ENCODE measurements around the gene ZNF598.
"Not testable (repeated sequence)": the region's sequence is repeated elsewhere in the genome, so short reads cannot be mapped to it uniquely, and the experiment has no call there.

The ZNF598 gene

DNA sequence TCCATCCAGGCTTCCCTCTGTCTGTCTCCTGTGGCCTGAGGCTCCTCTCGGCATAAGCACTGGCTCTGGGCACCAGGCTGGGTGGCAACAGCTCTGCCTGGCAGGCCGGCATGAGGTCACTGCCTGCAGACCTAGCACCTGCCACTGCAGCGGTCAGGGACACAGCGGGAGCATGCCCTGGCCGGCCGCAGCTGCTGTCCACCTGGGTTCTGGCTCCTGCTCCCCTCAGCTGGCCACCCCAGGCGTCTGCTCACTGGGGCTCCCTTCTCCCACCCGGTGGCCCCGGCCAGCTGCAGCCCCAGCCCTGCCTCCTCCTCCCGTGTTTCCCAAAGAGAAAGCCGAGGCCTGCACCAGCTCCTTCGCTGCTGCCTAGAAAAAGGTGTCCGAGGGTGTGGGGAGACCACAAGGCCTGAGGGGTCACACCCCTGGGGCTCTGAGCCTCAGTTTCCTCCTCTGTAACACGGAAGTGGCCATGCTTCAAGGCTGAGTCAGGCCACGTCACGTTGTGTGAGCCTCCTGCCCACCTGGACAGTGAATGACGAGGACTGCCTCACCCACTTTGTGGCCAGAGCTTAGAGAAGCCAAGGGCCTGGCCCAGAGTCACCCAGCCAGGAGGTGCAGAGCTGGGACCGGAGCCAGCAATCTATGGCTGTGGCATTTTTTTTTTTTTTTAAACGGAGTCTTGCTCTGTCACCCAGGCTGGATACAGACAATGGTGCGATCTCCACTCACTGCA, 31.3 kb upstream of the ZNF598 start:
- in situ Hi-C loops (cut with MboI; ENCODE audit: low sequenced_read_pairs): no loop called here

DNA sequence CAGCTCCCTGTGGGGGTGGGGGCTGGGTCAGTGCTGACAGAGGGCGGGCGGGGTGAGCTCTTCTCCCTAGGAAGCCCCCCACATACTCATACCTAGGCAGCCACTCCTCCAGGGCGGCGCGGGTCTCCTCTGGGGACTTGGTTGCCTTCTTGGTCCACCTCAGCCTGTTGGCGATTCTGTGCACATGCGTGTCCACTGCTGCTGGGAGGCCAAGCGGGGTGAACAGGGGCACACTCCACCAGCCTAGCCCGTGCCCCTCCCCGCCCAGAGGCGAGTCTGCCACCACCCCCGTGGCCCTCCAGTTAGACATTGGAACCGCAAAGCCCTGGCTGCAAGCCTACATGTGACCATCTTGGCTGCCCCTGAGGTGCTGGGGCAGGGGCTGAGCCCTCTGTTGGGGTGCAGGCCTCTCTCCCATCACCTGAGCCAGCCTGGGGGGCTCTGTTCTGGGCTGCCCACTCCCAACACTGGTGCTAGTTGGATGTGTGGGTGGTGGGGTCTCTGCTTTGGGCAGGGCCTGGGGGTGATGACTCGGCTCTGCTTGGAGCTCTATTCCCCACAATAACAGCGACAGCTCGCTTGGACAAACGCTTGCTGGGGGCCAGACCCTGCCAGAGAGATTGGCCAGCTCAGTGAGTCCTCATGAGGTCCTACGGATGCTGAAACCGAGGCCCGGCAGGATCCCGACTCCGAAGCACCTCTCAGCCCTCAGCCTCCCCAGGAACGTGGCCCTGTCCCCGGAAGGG, 30.6 kb upstream of the ZNF598 start:
- in situ Hi-C loops (cut with MboI; ENCODE audit: low sequenced_read_pairs): no loop called here

DNA sequence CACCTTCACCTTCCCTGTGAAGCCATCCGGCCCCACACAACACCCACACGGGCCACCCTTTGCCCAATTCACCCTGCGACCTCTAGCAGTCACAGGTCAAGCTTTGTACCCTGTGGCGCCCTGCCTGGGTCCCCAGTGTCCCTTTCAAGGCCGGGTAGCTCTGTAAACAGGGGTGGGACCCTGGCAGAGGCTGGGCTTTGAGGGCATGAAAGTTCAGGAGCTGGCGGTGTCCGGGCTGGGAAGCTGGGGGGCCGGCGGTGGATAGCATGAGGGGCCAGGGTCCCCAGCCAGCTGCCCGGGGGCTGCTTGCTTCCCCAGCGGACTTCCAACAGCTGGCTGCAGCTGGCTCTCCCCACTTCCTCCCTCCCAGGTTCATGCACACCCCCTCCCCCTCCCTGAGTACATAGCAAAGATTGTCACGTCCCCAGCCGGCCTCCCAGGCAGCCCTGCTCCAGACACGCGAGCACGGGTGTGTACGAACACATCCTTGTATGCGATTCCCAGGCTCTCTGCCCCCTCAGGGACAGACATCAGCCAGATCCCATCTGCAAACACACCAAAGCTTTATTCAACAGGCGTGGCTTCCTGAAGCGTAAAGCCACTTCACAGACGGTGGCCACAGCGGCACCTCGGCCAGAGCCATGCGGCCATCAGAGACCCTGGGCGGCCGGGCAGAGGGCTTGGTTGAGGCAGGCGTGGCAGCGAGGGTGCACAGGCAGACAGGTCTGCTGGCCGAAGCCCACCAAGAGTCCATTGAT, 29.8 kb upstream of the ZNF598 start:
- in situ Hi-C loops (cut with MboI; ENCODE audit: low sequenced_read_pairs): no loop called here

DNA sequence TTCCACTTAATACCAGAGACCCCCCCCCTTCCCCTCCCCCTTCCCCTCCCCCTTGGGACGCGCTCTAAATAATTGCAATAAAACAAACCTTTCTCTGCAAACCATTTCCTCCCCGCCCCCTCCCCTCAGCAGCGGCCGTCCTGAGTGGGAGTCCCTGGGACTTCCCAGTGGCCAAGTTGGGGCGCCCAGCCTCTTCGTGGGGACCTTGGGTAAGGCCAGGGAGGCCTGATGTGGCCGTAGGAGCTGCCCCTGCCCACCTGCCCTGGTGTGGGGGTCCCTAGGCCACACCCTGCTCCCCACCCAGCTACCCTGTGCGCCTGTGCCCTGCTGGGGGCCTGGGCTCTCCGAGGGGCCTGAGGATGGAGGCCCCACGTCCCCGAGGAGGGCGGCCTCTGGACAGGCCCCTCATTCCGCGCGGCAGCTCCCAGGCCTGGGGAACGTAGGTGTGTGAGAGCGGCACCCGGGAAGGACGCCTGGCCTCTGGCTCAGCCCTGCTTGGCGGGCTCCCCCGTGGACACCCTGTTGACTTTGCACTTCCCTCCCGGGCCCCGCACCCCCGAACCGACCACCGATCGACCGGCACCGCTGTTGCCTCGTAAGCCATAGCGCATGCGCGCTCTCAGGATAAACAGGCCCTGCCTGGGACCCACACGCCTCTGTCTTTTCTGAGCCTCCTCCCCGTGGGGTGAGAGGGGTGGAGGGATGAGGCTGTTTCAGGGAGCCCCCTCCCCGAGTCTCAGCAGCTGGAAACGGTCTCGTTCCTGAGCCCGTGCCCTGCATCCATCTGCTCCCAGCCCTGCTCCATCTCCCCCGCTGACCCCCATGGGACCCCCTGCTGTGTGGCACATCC, 29.0 kb upstream of the ZNF598 start:
- in situ Hi-C loops (cut with MboI; ENCODE audit: low sequenced_read_pairs): no loop called here

DNA sequence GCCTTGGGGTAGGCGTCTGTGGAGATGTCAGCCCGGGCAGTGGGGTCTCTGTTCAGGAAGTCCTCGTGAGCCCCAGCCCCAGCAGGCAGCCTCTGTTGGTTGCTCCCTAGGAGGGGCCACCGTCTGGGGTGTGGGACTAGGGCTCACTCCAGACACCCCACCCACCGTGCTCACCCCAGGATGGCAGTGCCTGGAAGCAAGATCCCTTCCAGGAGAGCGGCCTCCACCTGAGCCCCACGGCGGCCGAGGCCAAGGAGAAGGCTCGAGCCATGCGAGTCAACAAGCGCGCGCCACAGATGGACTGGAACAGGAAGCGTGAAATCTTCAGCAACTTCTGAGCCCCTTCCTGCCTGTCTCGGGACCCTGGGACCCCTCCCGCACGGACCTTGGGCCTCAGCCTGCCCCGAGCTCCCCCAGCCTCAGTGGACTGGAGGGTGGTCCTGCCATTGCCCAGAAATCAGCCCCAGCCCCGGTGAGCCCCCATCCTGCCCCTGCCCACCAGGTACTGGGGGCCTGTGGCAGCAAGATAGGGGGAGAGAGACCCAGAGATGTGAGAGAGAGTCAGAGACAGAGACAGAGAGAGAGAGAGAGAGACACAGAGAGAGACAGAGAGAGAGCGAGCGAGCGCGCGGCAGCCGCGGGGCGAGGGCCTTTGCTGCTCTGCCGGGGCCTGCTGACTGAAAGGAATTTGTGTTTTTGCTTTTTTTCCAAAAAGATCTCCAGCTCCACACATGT, 28.2 kb upstream of the ZNF598 start:
- in situ Hi-C loops (cut with MboI; ENCODE audit: low sequenced_read_pairs): no loop called here

DNA sequence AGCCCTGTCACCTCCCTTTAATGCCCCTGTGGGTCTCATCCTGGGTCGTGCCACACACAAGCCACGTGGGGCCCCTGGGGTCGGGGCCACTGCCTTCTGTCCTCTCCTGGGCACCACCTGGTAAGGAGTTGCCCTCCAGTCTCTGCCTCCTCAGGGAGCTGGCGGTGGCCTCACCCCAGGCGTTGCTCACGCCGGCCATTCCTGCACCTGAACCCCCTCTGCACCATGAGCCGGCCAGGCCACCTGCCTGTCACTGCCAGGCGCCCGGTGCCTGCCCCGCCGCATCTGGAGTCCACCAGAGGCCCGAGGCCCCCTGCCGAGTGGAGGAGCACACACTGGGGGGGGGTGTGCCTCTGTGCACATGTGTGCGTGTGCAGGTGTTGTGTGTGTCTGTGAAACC, 27.5 kb upstream of the ZNF598 start:
- in situ Hi-C loops (cut with MboI; ENCODE audit: low sequenced_read_pairs): no loop called here

DNA sequence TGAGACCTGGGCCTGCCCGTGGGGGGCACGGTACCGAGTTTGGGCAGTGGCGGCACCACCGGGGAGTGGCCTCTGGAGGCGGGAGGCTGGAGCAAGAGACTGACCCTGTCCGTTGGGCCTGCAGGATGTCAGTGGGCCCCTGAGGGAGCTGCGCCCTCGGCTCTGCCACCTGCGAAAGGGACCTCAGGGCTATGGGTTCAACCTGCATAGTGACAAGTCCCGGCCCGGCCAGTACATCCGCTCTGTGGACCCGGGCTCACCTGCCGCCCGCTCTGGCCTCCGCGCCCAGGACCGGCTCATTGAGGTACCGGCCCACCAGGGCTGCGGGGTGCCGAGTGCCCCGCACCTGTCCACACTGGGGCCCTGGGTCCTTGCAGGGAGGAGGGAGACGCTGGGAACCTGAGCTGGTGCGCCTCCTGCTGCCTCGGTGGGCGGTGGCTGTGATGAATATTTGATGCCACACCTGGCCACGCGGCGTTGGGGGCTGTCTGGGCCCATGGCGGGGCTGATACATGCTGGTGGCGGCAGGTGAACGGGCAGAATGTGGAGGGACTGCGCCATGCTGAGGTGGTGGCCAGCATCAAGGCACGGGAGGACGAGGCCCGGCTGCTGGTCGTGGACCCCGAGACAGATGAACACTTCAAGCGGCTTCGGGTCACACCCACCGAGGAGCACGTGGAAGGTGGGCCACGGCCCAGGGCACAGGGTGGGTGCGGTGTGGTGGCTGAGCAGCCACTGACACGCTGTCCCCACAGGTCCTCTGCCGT, 26.8 kb upstream of the ZNF598 start:
- in situ Hi-C loops (cut with MboI; ENCODE audit: low sequenced_read_pairs): no loop called here

DNA sequence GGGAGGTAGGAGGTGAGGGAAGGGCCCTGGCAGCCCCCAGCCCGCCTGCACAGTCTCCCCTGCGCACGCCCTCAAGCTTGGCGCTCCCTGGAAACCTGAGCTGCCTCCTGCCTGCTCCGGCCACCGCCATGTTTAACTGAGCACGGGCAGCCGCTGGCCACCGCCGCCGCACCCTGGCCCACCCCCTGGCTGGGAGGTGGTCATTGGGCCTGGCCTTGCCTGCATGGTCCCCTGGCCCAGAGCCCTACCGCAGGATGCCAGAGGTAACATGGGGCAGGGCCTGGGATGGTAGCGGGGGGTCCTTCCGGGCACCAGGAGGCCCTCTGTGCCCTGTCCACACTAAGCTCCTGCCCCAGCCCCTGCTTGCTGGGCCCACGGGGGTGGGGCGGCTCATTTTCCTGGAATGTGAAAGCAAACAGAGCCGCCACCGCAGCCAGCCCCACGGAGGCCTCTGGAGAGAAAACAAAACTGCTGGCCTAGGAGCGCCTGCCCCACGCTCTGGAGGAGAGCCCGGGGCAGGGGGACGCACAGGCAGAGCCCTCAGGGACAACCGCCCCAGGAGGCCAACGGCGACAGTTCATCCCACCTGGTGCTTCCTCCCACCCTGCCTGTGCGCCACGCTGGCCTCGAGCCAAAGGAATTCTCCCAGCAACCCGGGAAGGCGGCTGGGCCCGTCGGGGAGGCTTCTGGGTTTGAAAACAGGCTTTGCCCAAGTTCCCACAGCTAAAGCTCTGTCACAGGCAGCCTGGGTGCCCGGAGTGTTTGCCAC, 26.0 kb upstream of the ZNF598 start:
- in situ Hi-C loops (cut with MboI; ENCODE audit: low sequenced_read_pairs): no loop called here

DNA sequence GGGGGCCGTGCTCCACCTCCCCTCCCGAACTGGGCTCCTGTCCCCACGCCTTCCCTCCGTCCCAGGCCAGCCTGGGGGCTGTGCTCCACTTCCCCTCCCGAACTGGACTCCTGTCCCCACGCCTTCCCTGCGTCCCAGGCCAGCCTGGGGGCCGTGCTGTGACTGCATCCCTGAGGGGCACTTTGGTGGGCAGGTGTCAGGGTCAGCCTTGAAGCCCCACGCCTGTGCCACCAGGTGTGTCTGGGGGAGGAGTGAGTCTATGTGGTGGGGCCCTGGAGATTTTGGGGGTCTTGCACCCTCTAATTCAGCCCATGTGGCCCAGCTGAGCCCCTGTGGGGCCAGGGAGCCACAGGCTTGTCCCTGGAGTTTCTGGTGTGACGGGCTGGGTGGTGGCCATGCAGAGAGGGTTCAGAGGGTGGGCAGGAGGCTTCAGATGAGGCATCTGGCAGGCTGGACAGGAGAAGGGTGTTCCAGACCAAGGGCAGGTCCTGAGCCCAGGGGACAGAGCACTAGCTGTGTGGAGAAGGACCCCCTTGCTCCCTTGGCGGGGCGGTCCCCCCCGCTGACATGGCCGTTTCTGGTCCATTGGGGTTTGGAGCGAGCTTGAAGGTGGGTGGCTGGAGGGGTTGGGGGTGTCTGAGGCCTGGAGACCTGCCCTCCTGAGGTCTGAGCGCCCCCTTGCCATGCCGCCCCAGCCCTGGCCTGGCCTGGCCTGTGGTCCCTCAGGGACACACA, 25.2 kb upstream of the ZNF598 start:
- in situ Hi-C loops (cut with MboI; ENCODE audit: low sequenced_read_pairs): no loop called here

DNA sequence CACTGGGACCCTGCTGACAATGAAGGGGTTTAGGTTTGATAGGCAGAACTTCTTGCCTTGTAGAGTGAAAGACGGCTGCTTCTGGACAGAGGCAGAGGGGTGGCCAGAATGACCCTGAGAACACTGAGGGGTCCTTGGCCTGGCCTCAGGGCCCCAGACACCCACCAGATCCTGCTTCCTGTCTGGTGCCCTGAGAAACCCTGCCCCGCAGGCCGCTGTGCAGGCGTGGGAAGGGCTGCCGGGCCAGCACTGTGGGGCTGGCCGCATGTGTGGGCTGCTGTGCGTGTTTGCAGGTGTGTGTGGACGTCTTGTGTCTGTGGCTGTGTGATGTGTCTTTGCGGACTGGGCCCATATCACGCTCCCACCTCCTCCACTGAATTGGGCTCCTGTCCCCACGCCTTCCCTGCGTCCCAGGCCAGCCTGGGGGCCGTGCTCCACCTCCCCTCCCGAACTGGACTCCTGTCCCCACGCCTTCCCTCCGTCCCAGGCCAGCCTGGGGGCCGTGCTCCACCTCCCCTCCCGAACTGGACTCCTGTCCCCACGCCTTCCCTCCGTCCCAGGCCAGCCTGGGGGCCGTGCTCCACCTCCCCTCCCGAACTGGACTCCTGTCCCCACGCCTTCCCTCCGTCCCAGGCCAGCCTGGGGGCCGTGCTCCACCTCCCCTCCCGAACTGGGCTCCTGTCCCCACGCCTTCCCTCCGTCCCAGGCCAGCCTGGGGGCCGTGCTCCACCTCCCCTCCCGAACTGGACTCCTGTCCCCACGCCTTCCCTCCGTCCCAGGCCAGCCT, 24.5 kb upstream of the ZNF598 start:
- in situ Hi-C loops (cut with MboI; ENCODE audit: low sequenced_read_pairs): not testable (repeated sequence)

DNA sequence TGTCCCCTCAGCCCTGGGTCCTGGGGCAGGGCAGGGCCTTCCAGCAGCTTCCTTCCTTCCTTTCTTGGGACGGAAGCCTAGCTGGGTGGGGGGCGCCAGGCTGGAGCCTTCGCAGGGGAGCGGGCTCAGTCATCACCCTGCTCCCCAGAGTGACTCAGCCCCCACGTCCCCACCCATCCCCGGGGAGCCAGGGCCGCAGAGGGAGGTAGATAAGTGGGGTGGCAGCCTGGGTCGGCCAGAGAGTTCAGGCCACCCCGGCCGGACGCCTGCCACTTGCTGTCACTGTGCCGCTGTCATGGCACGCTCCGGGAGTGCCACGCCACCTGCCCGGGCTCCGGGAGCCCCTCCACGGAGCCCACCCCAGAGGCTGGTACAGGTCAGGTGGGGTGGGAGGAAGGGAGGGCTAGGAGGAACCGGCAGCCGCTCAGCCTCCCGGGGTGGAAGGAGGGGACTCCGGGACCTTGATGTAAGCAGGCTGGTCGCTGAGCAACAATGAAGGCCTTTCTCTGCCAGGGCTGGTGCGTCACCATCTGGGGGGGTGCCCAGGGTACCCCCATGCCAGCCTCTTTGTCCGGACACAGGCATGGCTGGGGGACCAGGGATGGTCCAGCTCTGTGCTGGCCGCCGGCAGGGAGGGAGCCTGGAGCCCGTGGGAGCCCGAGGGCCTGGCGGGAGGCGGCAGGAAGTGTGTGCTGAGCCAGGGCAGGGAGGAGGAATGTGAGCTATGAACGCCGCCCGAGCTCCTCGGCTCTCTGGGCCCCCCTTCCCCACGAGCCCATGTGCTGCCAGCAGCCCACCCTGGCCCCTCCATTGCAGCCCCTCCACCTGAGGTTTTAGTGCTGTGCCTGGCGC, 23.7 kb upstream of the ZNF598 start:
- in situ Hi-C loops (cut with MboI; ENCODE audit: low sequenced_read_pairs): no loop called here

DNA sequence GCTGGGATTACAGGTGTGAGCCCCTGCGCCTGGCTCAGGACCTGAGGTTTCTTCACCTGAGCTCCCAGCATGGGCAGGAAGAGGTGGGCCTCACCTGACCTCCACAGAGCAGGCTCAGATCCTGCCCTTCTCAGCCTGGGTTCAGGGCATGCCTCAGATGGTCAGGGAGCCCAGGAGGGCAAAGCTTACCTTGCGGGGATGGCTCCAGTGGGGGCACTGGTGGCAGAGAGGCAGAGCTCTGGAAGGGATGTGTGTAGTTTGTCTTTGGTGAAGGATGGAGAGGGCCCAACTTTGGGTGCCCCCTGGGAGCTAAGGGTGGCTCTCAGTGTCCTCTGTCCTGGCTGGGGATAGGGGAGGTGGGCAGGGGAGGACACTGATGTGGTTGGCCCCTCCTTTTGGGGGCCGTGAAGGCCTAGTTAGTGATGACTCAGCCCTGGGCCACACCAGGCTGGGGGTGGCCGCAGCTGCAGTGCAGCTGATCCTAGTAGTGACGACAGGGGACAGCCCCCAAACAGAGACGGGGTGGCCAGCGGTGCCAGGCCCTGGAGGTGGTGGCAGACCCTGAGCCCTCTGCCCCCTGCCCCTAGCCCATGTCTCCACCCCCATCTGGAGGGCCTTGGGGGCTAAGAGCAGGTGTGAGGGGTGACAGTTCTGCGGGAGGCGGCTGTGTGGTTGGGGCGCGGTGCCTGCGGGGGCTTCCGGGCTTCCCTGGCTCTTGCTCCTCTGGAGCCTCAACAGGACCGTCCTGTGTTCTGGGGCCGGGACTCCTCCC, 22.9 kb upstream of the ZNF598 start:
- in situ Hi-C loops (cut with MboI; ENCODE audit: low sequenced_read_pairs): no loop called here

DNA sequence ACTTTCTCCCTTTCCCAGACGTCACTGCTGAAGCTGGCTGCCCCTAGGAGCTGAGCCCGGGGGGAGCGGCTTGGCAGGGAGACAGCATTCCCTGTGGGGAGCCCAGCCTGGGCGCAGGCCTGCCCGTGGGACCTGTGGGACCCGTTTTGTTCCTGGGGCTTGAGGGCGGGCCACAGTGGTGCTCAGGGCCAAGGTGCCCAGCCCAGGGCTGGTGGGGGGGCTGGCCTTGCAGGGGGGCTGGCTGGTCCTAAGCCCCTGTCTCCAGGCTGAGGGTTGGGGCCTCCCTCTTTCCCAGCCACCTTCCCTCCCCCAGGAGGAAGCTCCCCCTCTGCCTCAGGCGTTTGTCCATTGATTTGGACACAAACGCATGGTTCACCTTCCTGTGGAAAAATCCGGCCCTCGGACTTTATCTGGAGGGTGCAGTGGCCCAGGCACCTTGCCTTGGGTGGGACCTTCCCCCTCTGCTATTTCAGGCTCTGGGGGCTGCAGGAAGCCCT, 21.5 kb upstream of the ZNF598 start:
- in situ Hi-C loops (cut with MboI; ENCODE audit: low sequenced_read_pairs): no loop called here

DNA sequence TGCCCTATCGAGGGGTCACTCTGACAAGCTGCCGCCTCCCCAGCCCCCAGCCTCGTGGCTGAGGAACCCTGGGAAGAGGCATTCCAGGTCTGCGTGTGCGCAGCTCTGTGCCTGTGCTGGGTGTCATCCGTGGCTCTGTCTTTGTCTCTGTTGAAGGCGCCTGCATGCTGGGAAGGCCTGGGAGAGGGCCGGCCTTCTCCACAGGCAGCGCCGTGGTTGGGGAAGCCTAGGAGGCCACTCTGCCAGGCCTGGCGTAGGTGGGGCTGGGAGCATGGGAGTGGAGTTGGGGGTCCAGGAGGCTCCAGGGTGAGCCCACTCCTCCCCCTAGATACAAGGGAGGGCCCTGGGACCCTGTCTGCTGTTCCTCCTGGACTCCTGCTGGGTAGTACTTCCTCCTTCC, 20.4 kb upstream of the ZNF598 start:
- in situ Hi-C loops (cut with MboI; ENCODE audit: low sequenced_read_pairs): no loop called here

DNA sequence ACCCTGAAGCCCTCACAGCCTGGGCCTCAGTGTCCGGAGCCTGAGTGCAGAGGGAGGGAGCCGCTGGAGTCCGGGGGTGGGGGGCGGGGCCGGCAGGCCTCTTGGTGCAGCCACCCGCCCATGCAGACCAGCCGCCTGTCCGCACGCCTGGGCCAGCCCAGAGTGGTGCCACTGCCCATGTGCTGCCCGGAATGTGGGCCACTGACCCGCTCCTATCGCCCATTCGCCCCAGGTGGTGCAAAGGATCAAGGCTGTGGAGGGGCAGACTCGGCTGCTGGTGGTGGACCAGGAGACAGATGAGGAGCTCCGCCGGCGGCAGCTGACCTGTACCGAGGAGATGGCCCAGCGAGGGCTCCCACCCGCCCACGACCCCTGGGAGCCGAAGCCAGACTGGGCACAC, 19.7 kb upstream of the ZNF598 start:
- in situ Hi-C loops (cut with MboI; ENCODE audit: low sequenced_read_pairs): no loop called here

Data from HL-60/S4 treated with retinoic acid at 250 ng/mL for 4 days and 3 days (cell line).